GM12878 (cell line): ENCODE results near the gene YWHAH. TPM values are rescaled to one million over a fixed set of nuclear protein-coding genes. Genes with fewer than 3 reads are reported as not detected.

Experiments
- ATAC-seq: fragments of 200-7000 bp; cut with Tn5 transposase; 3 replicates; pipeline ENCODE4 v1.9.1; 2020; ENCODE audit warnings: mild to moderate bottlenecking, moderate library complexity
- BruUV-seq: library from RNA; stranded (reverse); fragments of 400-500 nt; replicated peaks from 2 replicates; lab custom pipeline; 2021; lab: Mats Ljungman, UMichigan
- CTCF ChIA-PET: fragments of 300-600 bp; sonication (Branson Sonifier 250); formaldehyde crosslinking; extraction: SDS; loops from one replicate; lab custom pipeline; 2021; ENCODE audit warnings: inconsistent platforms; lab: Yijun Ruan, JAX
- POLR2A ChIA-PET: fragments of 350-600 bp; formaldehyde crosslinking; extraction: SDS; loops from one replicate; lab custom pipeline; 2021; ENCODE audit warnings: inconsistent platforms; lab: Charles Lee
- RAD21 ChIA-PET: fragments of 300-600 bp; sonication (Branson Sonifier 250); formaldehyde crosslinking; loops from one replicate; lab custom pipeline; 2023; ENCODE audit warnings: antibody characterized with exemption; ENCODE audit not compliant: unreplicated experiment; lab: Charles Lee
- SMC1A ChIA-PET: fragments of 300-600 bp; sonication (Branson Sonifier 250); formaldehyde crosslinking; loops from one replicate; lab custom pipeline; 2023; ENCODE audit not compliant: unreplicated experiment, uncharacterized antibody; lab: Charles Lee
- DNase-seq: peaks from one replicate; pipeline ENCODE4 v3.0.0-alpha.2; 2011; ENCODE audit warnings: low read depth, low spot score
- FAIRE-seq: peaks from 3 replicates; lab custom pipeline; 2011; peaks lifted over from hg19 to GRCh38; lab: Jason Lieb, UNC
- H2AFZ ChIP-seq: 2 replicates; pipeline ENCODE4 v1.6.0; 2011; ENCODE audit warnings: low read depth, low read length, control low read depth; ENCODE audit not compliant: control insufficient read depth
- H3K27ac ChIP-seq: 2 replicates; pipeline ENCODE4 v1.5.1; 2011; ENCODE audit warnings: control low read depth; ENCODE audit not compliant: control insufficient read depth, insufficient read depth
- H3K27me3 ChIP-seq, 2 experiments: replicated peaks in 1 of 2; 2 replicates each; pipeline versions ENCODE4 v1.6.0 to v1.6.1; 2011; ENCODE audit warnings: low read length in 1 of 2; ENCODE audit not compliant: control insufficient read depth in 2 of 2, insufficient read depth in 2 of 2
- H3K36me3 ChIP-seq, 2 experiments: 2 replicates each; pipeline ENCODE4 v1.5.1; 2011; ENCODE audit warnings: low read length in 1 of 2; ENCODE audit not compliant: control insufficient read depth in 2 of 2, insufficient read depth in 2 of 2
- H3K4me1 ChIP-seq: 2 replicates; pipeline ENCODE4 v1.6.1; 2011; ENCODE audit warnings: mild to moderate bottlenecking, low read length, moderate library complexity, mixed read lengths; ENCODE audit not compliant: control insufficient read depth, insufficient read depth
- H3K4me2 ChIP-seq: 2 replicates; pipeline ENCODE4 v1.6.0; 2011; ENCODE audit warnings: control low read depth; ENCODE audit not compliant: control insufficient read depth, insufficient read depth
- H3K4me3 ChIP-seq: fragments of 200-600 bp; sonication (generic); 2 replicates; pipeline ENCODE4 v1.5.1; 2016
- H3K79me2 ChIP-seq: 2 replicates; pipeline ENCODE4 v1.6.0; 2011; ENCODE audit warnings: low read length; ENCODE audit not compliant: control insufficient read depth, insufficient read depth
- H3K9ac ChIP-seq: 2 replicates; pipeline ENCODE4 v1.8.0; 2011; ENCODE audit warnings: low read length, control low read depth, mixed read lengths; ENCODE audit not compliant: control insufficient read depth, insufficient read depth
- H3K9me3 ChIP-seq: replicated peaks from 3 replicates; pipeline ENCODE4 v1.5.1; 2011; ENCODE audit warnings: mild to moderate bottlenecking, low read length; ENCODE audit not compliant: control insufficient read depth, insufficient read depth
- H4K20me1 ChIP-seq: 2 replicates; pipeline ENCODE4 v1.6.0; 2011; ENCODE audit not compliant: control insufficient read depth, insufficient read depth
- CEBPZ ChIP-seq: fragments of 150-350 bp; IDR thresholded peaks from 2 replicates; pipeline ENCODE4 v1.6.1; 2016; ENCODE audit warnings: low read depth, low read length
- EGR1 ChIP-seq, 2 experiments: IDR thresholded peaks; 1 replicate in 1 of 2; 2 replicates in 1 of 2; pipeline ENCODE4 v1.6.1; 2011 to 2012; ENCODE audit warnings: low read depth in 2 of 2, low read length in 2 of 2, borderline replicate concordance in 1 of 2, mild to moderate bottlenecking in 1 of 2, moderate library complexity in 1 of 2
- KAT2A ChIP-seq: conservative IDR thresholded peaks from 2 replicates; pipeline ENCODE4 v1.6.1; 2011; ENCODE audit warnings: low read depth, low read length; ENCODE audit not compliant: control insufficient read depth
- LARP7 ChIP-seq: fragments of 450-650 bp; IDR thresholded peaks from 2 replicates; pipeline ENCODE4 v1.6.1; 2017; ENCODE audit warnings: mild to moderate bottlenecking
- NBN ChIP-seq: fragments of 450-650 bp; IDR thresholded peaks from 2 replicates; pipeline ENCODE4 v1.6.1; 2016
- POU2F2 ChIP-seq: IDR thresholded peaks from 3 replicates; pipeline ENCODE4 v1.6.1; 2011; ENCODE audit warnings: low read depth, mild to moderate bottlenecking, low read length, borderline replicate concordance
- RAD21 ChIP-seq: IDR thresholded peaks from 2 replicates; pipeline ENCODE4 v1.6.1; 2011; ENCODE audit warnings: mild to moderate bottlenecking, low read depth, low read length, moderate library complexity; ENCODE audit not compliant: insufficient read depth
- SMC3 ChIP-seq: IDR thresholded peaks from 2 replicates; pipeline ENCODE4 v1.6.1; 2011; ENCODE audit warnings: low read length, improper control_type of control experiment, borderline replicate concordance
- TBL1XR1 ChIP-seq: IDR thresholded peaks from 2 replicates; pipeline ENCODE4 v1.6.1; 2012; ENCODE audit warnings: low read depth, low read length, improper control_type of control experiment
- TCF12 ChIP-seq: IDR thresholded peaks from 2 replicates; pipeline ENCODE4 v1.6.1; 2011; ENCODE audit warnings: low read depth, mild to moderate bottlenecking, low read length
- USF1 ChIP-seq: IDR thresholded peaks from 2 replicates; pipeline ENCODE4 v1.6.1; 2011; ENCODE audit warnings: borderline replicate concordance, low read depth, mild to moderate bottlenecking, moderate library complexity, mixed read lengths, low read length; ENCODE audit not compliant: insufficient read depth; ENCODE audit errors: extremely low read length
- WGBS: methylation state at CpG from one replicate; pipeline ENCODE4 v1.1.6; 2016; ENCODE audit warnings: low lambda C conversion rate; ENCODE audit not compliant: insufficient replicate concordance, insufficient coverage; ENCODE audit errors: missing lambda C conversion rate; 5-methylcytosine and 5-hydroxymethylcytosine counted together
- in situ Hi-C: fragments of 300-500 bp; cut with MboI; formaldehyde crosslinking; loops from 9 replicates; pipeline ENCODE4 v1.14.3; 2018; ENCODE audit warnings: mixed read lengths
- intact Hi-C: fragments of 100-400 bp; cut with micrococcal nuclease; formaldehyde crosslinking; loops from one replicate; pipeline ENCODE4 v1.14.2; 2022; ENCODE audit not compliant: unreplicated experiment
- polyA plus RNA-seq, 11 experiments: library from polyadenylated mRNA; depleted of rRNA in 4 of 11; unstranded in 6 of 11; stranded (reverse) in 5 of 11; fragments of >200 nt; fragmentation: Nextera tagmentation in 4 of 11; fragmentation: Illumina TruSeq in 1 of 11; extraction: Ambion mirVana in 4 of 11; extraction: Trizol in 1 of 11; gene quantifications; 1 replicate in 1 of 11; 2 replicates in 10 of 11; pipeline versions ENCODE4 v1.2.1 to v1.2.3, GENCODE V29; 2011 to 2016; ENCODE audit warnings: inconsistent platforms in 2 of 11, missing spikeins in 2 of 11, low read depth in 1 of 11
- total RNA-seq, 4 experiments: library from RNA; depleted of rRNA in 3 of 4; stranded (reverse); fragments of >200 nt in 3 of 4; fragmentation: Illumina TruSeq in 1 of 4; extraction: Trizol in 1 of 4; gene quantifications; 2 replicates each; pipeline versions ENCODE4 v1.2.1 to v1.2.3, GENCODE V29; 2013 to 2021

The YWHAH gene
- total and polyA plus RNA-seq, 10 of the 15 experiments (the other 5 are each of a cell fraction or from before 2014, with no cell fraction given): 34.2 to 197 (median 115) TPM

- H3K4me1 ChIP-seq: peaks cover 14% of the 10 kb centered on the region
- intact Hi-C loops: no loop called here
- no peak overlapping the region for H3K9ac ChIP-seq
- RAD21 ChIA-PET: interaction anchor here (0.7 kb wide), 1 partner anchor 20 kb away, joined by 4 read pairs; no protein-coding TSS in a partner anchor
- WGBS: 80% methylated on average over 7 of the region's 9 CpGs
- DNase-seq (no peak), ATAC-seq (no peak)
- H3K27me3 ChIP-seq: no peaks in the 10 kb centered on the region
- in situ Hi-C loops: no loop called here
- POLR2A ChIA-PET: no interaction called here
- no peak overlapping the region for H2AFZ ChIP-seq
- H3K36me3 ChIP-seq: no peaks in the 10 kb centered on the region
- no TSS peak for BruUV-seq
- H3K79me2 ChIP-seq: no peaks in the 10 kb centered on the region
- no peak for TF ChIP-seq TCF12
- TF ChIP-seq LARP7: no peak
- TF ChIP-seq POU2F2: no peak
- TF ChIP-seq NBN: no peak
- no peak for TF ChIP-seq TBL1XR1
- TF ChIP-seq, all 136 proteins: peak for 0
- H4K20me1 ChIP-seq: no peaks in the 10 kb centered on the region
- no peak overlapping the region for H3K27ac ChIP-seq
- H3K9me3 ChIP-seq: no peaks in the 10 kb centered on the region
- H3K4me3 ChIP-seq: no peak overlapping the region
- no peak for FAIRE-seq
- H3K4me2 ChIP-seq: no peak overlapping the region
- ChIA-PET CTCF (interaction anchor here (0.7 to 4.2 kb wide), 3 partner anchors 10 to 169 kb away, joined by 3 to 25 read pairs (median 3); no protein-coding TSS in a partner anchor), SMC1A (interaction anchor here (1.0 kb wide), 1 partner anchor 302 kb away, joined by 3 read pairs; no protein-coding TSS in a partner anchor)
Measured at GRCh38 chr22:31968022-31968421, 23.7 kb downstream of the YWHAH start.

GRCh38 chr22:31969789-31970489 lies 25.6 kb downstream of the YWHAH start:
- ATAC-seq (peak; percentile 88), FAIRE-seq (peak; percentile 85), DNase-seq (no peak)
- Histone ChIP-seq H3K4me3 (peak overlapping the region; percentile 76; the same call in 1 of the 2 replicates), H3K79me2 (no peaks in the 10 kb centered on the region), H2AFZ (peak overlapping the region; percentile 55), H3K36me3 (no peaks in the 10 kb centered on the region), H3K9me3 (no peaks in the 10 kb centered on the region), H3K9ac (no peak overlapping the region), H4K20me1 (no peaks in the 10 kb centered on the region), H3K4me2 (peak overlapping the region; percentile 89), H3K27me3 (no peaks in the 10 kb centered on the region), H3K27ac (no peak overlapping the region), H3K4me1 (peaks cover 14% of the 10 kb centered on the region)
- 3% methylated on average over 19 of the region's 19 CpGs for WGBS
- no TSS peak for BruUV-seq
- RAD21 ChIA-PET: interaction anchor here (0.6 to 2.3 kb wide), 12 partner anchors 10 to 495 kb away, joined by 3 to 24 read pairs (median 4); partner anchors contain the start of gene PISD
- SMC1A ChIA-PET: interaction anchor here (0.9 to 1.8 kb wide), 13 partner anchors 12 to 373 kb away, joined by 3 to 6 read pairs (median 3); partner anchors contain the start of gene PISD
- in situ Hi-C loops: loop anchor here (5.0 kb wide), 1 partner anchor 502 kb away; the partner anchor contains the start of gene FBXO7
- POLR2A ChIA-PET: no interaction called here
- intact Hi-C loops: loop anchor here (1.0 kb wide), 1 partner anchor 305 kb away; no protein-coding TSS in a partner anchor
- CTCF ChIA-PET: interaction anchor here (0.6 to 11.1 kb wide), 49 partner anchors 8 to 626 kb away, joined by 3 to 128 read pairs (median 4); partner anchors contain the start of genes DEPDC5, FBXO7, PISD and RTCB
- TF ChIP-seq KAT2A (no peak), USF1 (no peak), SMC3 (peak; percentile 45), EGR1 (IDR thresholded peaks at IDR 0.05; ENCODE audit: borderline replicate concordance in 1 of 2, low read depth in 2 of 2, low read length in 2 of 2) (peak in 1 of 2 experiments; percentile 74; a peak in 2 of 3 replicates), RAD21 (peak; percentile 71), CEBPZ (no peak), TCF12 (peak; percentile 74; the same call in 1 of the 2 replicates)
